GM12873 (cell line): ENCODE data around the gene C17orf100.

Experiments used
- TF ChIP-seq, protein P1 (sequence below): IDR thresholded peaks from 2 replicates; pipeline ENCODE4 v1.5.1; 2012; ENCODE audit warnings: low read depth, mild to moderate bottlenecking, moderate library complexity, low read length, control low read depth; ENCODE audit not compliant: insufficient read depth; ENCODE audit errors: missing control alignments

Gene C17orf100

DNA sequence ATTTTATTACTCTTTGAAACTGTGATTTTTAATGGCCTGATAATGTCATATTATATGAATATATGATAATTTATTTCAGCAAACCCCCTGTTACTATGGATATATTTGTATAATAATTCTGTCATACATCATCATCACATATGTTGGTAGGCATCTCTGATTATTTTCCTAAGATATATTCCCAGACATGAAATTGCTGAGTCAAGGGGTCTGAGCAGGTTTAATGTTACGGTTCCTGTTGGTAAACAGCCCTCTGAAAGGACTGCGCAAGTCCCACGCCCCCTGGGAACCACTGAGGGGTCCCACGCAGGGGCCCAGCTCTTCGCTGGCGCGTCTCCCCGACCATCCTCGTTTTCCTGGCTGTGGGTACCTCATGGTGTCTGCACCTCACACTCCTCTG, 37.4 kb downstream of the C17orf100 start:
- TF ChIP-seq, protein P1, sequence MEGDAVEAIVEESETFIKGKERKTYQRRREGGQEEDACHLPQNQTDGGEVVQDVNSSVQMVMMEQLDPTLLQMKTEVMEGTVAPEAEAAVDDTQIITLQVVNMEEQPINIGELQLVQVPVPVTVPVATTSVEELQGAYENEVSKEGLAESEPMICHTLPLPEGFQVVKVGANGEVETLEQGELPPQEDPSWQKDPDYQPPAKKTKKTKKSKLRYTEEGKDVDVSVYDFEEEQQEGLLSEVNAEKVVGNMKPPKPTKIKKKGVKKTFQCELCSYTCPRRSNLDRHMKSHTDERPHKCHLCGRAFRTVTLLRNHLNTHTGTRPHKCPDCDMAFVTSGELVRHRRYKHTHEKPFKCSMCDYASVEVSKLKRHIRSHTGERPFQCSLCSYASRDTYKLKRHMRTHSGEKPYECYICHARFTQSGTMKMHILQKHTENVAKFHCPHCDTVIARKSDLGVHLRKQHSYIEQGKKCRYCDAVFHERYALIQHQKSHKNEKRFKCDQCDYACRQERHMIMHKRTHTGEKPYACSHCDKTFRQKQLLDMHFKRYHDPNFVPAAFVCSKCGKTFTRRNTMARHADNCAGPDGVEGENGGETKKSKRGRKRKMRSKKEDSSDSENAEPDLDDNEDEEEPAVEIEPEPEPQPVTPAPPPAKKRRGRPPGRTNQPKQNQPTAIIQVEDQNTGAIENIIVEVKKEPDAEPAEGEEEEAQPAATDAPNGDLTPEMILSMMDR = no peak

DNA sequence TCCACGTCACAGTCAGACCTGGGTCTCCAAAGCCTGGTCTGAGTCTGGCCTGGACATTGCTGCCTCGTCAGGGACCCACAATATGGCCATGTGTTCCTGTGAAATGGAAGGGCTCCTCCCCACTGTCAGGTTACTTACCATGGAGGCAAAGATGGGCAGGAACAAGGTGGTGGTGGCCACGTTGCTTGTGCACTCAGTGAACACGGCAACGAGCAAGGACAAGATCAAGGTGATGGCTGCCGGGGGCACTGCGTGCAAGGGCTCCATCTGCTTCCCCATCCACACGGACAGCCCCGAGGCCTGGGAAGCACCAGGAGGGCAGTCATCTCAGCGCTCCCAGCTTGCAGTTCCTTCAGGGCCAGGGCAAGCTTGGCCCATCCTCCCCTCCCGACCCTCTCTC, 39.1 kb downstream of the C17orf100 start:
- TF ChIP-seq, protein P1 = no peak

DNA sequence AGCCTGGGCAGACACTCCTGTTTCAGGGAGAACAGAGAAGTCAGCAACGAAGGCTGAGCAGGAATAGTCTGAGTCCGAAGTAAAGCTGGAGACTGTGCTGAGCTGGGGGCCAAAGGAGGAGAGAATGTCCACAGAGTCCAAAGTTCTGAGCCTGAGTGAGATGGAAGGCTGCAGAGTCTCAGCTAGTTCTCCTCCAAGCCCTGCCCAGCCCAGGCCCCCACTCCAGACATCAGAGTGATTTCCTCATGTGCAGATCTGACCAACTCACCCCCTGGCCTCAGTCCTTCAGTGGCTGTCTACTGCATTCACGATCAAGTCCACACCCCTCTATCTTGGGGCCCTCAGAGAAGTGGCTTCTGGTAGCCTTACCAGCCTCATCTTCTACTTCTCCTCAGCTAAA, 40.0 kb downstream of the C17orf100 start:
- TF ChIP-seq, protein P1 = no peak

DNA sequence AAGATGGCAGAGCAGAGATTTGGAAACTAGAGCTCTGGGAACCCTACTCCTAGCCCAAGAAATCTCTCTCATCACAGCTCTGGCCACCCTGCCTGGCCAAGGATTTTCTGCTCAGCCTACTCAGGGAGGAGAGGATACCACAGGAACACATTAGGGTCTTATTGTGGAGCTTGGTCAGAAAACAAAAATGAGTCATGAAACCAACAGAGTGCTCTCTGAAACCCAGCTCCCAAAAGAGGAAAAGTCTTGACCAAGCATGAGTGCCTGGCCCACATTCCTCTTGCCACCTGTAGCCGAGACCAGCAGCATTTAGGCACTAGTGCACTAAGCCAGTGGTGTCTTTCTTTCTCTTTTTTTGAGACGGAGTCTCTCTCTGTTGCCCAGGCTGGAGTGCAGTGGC, 43.5 kb downstream of the C17orf100 start:
- TF ChIP-seq, protein P1 = no peak

DNA sequence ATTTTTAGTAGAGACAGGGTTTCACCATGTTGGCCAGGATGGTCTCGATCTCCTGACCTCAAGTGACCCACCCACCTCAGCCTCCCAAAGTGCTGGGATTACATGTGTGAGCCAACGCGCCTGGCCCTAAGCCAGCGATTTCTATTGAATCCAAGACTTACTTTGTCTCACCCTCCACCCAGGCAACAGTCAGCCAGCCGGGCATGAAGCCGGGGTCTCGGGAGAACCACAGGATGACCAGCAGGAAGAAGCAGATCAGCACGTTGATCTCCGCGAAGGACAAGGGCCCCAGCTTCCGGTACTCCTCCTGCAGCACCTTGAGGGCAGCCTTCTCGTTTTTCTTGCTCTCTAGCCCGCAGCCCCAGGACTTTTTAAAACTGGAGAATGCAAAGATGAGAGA, 44.0 kb downstream of the C17orf100 start:
- TF ChIP-seq, protein P1 = no peak

DNA sequence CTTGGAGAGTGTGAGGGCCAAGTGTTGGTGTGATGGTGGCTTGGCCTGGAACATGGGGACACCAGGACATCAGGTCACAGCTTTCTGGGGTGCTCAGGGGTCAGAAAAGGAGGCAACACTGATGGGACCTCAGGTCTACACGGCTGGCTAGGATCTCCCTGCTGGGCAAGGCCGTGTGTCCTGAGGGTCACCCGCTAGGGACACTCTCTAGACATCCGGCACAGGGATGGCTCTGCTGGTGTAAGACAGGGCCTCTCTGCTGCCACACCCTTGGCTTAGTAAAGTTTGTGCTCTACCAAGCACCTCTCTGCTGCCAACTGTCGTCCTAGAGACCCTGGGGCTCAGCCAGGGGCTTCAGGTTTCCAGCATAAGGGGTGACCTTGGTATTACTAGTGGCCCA, 45.3 kb downstream of the C17orf100 start:
- TF ChIP-seq, protein P1 = no peak

DNA sequence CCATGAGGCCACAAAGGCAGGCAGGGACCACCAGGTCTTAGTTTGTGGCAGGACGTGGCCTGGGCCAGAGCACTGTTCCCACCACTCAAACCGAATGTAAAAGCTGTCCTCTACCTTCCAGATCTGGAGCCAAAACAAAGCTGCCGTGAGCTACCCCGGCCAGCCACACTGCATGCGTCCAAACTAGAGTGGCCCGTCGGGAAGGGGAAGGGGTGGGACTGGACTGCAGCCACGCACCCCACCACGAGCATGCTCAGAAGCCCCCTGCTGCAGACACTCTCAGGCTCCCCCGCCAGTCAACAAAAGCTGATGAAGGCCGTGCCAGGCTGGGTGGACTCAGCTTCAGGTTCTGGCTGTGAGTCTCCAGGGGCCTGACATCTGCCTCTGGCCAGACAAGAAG, 46.4 kb downstream of the C17orf100 start:
- TF ChIP-seq, protein P1 = no peak
